Measurements from ENCODE around the gene TMEM174. TPM values are rescaled to one million over a fixed set of nuclear protein-coding genes. Genes with fewer than 3 reads are reported as not detected.

TMEM174 gene
- total and polyA plus RNA-seq, 2 donors (not counting 1 experiment from before 2014, with no cell fraction given): not detected

- no peaks in the 10 kb centered on the region for H3K9me3 Mint-ChIP-seq (ENCODE audit: insufficient read depth)
- no peak overlapping the region for H3K4me3 Mint-ChIP-seq
- no peaks in the 10 kb centered on the region for H3K4me1 Mint-ChIP-seq
- Histone ChIP-seq H3K27ac (ENCODE audit: low read length in 2 of 2) (no peak overlapping the region), H4K20me1 (ENCODE audit: control insufficient read depth, insufficient read depth, low read length, poor library complexity, severe bottlenecking) (no peaks in the 10 kb centered on the region), H3K27me3 (replicated peaks in 1 of 4; ENCODE audit: control extremely low read depth in 1 of 4, control insufficient read depth in 3 of 4, insufficient read depth in 4 of 4, low read length in 3 of 4) (peaks cover 0 to 16% (median 1%) of the 10 kb centered on the region in 4 experiments), H3K79me2 (ENCODE audit: control insufficient read depth, insufficient read depth, low read length) (no peaks in the 10 kb centered on the region), H2AFZ (ENCODE audit: insufficient read depth, low read depth, low read length, poor library complexity, severe bottlenecking) (no peak overlapping the region), H3K4me1 (ENCODE audit: control insufficient read depth in 2 of 2, insufficient read depth in 2 of 2, low read length in 2 of 2) (no peaks in the 10 kb centered on the region), H3K9me3 (ENCODE audit: control extremely low read depth in 1 of 3, control insufficient read depth in 2 of 3, insufficient read depth in 1 of 3, low read length in 2 of 3) (peaks cover 0 to 3% (median 0%) of the 10 kb centered on the region in 3 donors), H3K4me3 (ENCODE audit: control extremely low read depth in 1 of 5, extremely low read depth in 1 of 5, insufficient read depth in 1 of 5, low read depth in 2 of 5, low read length in 4 of 5) (no peak overlapping the region), H3K36me3 (replicated peaks in 1 of 2; ENCODE audit: control extremely low read depth in 1 of 2, control insufficient read depth in 1 of 2, extremely low read depth in 1 of 2, insufficient read depth in 2 of 2, low read length in 1 of 2) (no peaks in the 10 kb centered on the region), H3K4me2 (replicated peaks; ENCODE audit: low read depth, low read length, poor library complexity, severe bottlenecking) (no peak overlapping the region), H3K9ac (ENCODE audit: low read length) (no peak overlapping the region)
- TF ChIP-seq EZH2 (IDR thresholded peaks at IDR 0.05; ENCODE audit: borderline replicate concordance, insufficient read depth, low read depth, low read length, poor library complexity, severe bottlenecking): no peak
- no peak for TF ChIP-seq CTCF (IDR thresholded peaks at IDR 0.05)
- intact Hi-C loops (cut with micrococcal nuclease): no loop called here
- H3K27me3 Mint-ChIP-seq: peaks cover 57% of the 10 kb centered on the region
- WGBS (ENCODE audit: insufficient coverage): 86% methylated on average over 2 of the region's 4 CpGs
- CTCF ChIA-PET: no interaction called here
- no peak for DNase-seq
- ATAC-seq (ENCODE audit: low read depth): no peak
- POLR2A ChIA-PET: no interaction called here
- no peak overlapping the region for H3K27ac Mint-ChIP-seq
Observed at GRCh38 chr5:73192370-73192769, 19.4 kb downstream of the TMEM174 start.

GRCh38 chr5:73193592-73193991 is 20.6 kb downstream of the TMEM174 start:
- H3K27me3 Mint-ChIP-seq: peaks cover 56% of the 10 kb centered on the region
- CTCF ChIA-PET: no interaction called here
- no peak overlapping the region for H3K27ac Mint-ChIP-seq
- Histone ChIP-seq H4K20me1 (ENCODE audit: control insufficient read depth, insufficient read depth, low read length, poor library complexity, severe bottlenecking) (no peaks in the 10 kb centered on the region), H3K9me3 (ENCODE audit: control extremely low read depth in 1 of 3, control insufficient read depth in 2 of 3, insufficient read depth in 1 of 3, low read length in 2 of 3) (peaks cover 0 to 5% (median 0%) of the 10 kb centered on the region in 3 donors), H3K36me3 (replicated peaks in 1 of 2; ENCODE audit: control extremely low read depth in 1 of 2, control insufficient read depth in 1 of 2, extremely low read depth in 1 of 2, insufficient read depth in 2 of 2, low read length in 1 of 2) (no peaks in the 10 kb centered on the region), H3K27ac (ENCODE audit: low read length in 2 of 2) (no peak overlapping the region), H3K79me2 (ENCODE audit: control insufficient read depth, insufficient read depth, low read length) (no peaks in the 10 kb centered on the region), H3K4me3 (ENCODE audit: control extremely low read depth in 1 of 5, extremely low read depth in 1 of 5, insufficient read depth in 1 of 5, low read depth in 2 of 5, low read length in 4 of 5) (no peak overlapping the region), H3K4me2 (replicated peaks; ENCODE audit: low read depth, low read length, poor library complexity, severe bottlenecking) (no peak overlapping the region), H3K27me3 (replicated peaks in 1 of 4; ENCODE audit: control extremely low read depth in 1 of 4, control insufficient read depth in 3 of 4, insufficient read depth in 4 of 4, low read length in 3 of 4) (peaks cover 0 to 21% (median 1%) of the 10 kb centered on the region in 4 experiments), H3K9ac (ENCODE audit: low read length) (no peak overlapping the region), H2AFZ (ENCODE audit: insufficient read depth, low read depth, low read length, poor library complexity, severe bottlenecking) (no peak overlapping the region), H3K4me1 (ENCODE audit: control insufficient read depth in 2 of 2, insufficient read depth in 2 of 2, low read length in 2 of 2) (no peaks in the 10 kb centered on the region)
- DNase-seq (no peak), ATAC-seq (ENCODE audit: low read depth) (no peak)
- no peaks in the 10 kb centered on the region for H3K4me1 Mint-ChIP-seq
- intact Hi-C loops (cut with micrococcal nuclease): no loop called here
- 86% methylated on average over 1 of the region's 4 CpGs for WGBS (ENCODE audit: insufficient coverage)
- POLR2A ChIA-PET: no interaction called here
- H3K4me3 Mint-ChIP-seq: no peak overlapping the region
- H3K9me3 Mint-ChIP-seq (ENCODE audit: insufficient read depth): no peaks in the 10 kb centered on the region
- TF ChIP-seq EZH2 (IDR thresholded peaks at IDR 0.05; ENCODE audit: borderline replicate concordance, insufficient read depth, low read depth, low read length, poor library complexity, severe bottlenecking): no peak
- no peak for TF ChIP-seq CTCF (IDR thresholded peaks at IDR 0.05)

Data from B cell (primary cell).